ENCODE measurements around the gene RERE.

DNA sequence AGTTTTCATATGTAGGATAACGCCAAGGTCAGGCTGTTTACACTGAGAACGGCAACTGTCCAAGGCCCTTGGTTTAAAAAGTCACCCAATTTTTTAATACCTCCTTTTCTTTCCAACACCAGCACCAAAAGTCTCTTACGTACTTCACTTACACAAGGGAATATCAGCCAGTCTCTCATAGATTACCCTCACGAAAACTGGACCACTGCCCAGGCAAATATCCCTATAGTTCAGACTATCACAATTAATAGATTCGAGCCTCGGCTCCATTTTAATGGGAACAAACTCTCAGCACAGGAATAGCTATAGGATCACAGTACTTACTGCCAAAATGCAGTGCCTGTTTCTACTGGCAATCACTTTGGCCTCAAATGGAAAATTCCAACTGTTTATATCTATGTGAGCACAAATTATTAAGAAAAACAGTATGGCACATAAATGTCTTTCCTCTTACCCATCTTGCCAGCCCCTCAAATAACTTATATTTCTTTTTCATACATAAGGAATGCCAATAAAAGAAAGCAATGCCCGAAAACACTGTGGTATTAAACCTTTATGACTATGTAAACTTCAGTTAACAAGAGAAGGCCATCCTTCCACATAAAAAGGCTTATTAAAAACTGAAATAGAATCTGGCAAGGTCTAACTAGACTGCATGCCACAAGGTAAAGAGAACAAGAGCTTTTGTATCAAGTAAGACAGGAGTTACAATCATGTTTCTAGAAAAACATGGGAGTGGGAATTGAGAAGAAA is 401.7 kb downstream of the RERE start:
- TF ChIP-seq, protein P1, sequence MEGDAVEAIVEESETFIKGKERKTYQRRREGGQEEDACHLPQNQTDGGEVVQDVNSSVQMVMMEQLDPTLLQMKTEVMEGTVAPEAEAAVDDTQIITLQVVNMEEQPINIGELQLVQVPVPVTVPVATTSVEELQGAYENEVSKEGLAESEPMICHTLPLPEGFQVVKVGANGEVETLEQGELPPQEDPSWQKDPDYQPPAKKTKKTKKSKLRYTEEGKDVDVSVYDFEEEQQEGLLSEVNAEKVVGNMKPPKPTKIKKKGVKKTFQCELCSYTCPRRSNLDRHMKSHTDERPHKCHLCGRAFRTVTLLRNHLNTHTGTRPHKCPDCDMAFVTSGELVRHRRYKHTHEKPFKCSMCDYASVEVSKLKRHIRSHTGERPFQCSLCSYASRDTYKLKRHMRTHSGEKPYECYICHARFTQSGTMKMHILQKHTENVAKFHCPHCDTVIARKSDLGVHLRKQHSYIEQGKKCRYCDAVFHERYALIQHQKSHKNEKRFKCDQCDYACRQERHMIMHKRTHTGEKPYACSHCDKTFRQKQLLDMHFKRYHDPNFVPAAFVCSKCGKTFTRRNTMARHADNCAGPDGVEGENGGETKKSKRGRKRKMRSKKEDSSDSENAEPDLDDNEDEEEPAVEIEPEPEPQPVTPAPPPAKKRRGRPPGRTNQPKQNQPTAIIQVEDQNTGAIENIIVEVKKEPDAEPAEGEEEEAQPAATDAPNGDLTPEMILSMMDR (IDR thresholded peaks at IDR 0.05), result no peak
- no peak for TF ChIP-seq POLR2A (IDR thresholded peaks at IDR 0.05)

Data from uterus (tissue), 2 donors.